H1 (cell line): ENCODE data around the gene UBA6. TPM values are rescaled to one million over a fixed set of nuclear protein-coding genes. Genes with fewer than 3 reads are reported as not detected.

ENCODE experiments used
- CTCF ChIA-PET: fragments of 300-600 bp; sonication (Branson Sonifier 250); formaldehyde crosslinking; loops from one replicate; lab custom pipeline; 2021; ENCODE audit not compliant: partially characterized antibody; lab: Charles Lee
- POLR2A ChIA-PET: fragments of 300-600 bp; sonication (Branson Sonifier 250); formaldehyde crosslinking; loops from one replicate; lab custom pipeline; 2021; ENCODE audit warnings: inconsistent platforms; ENCODE audit not compliant: partially characterized antibody; lab: Charles Lee
- DNase-seq, 2 experiments: peaks; one replicate each; pipeline versions ENCODE4 v3.0.0 to v3.0.0-alpha.2; 2010 to 2022; ENCODE audit warnings: low spot score in 2 of 2, low read depth in 1 of 2, mixed read lengths in 1 of 2
- FAIRE-seq: peaks from 2 replicates; lab custom pipeline; 2011; peaks lifted over from hg19 to GRCh38; lab: Jason Lieb, UNC
- H2AFZ ChIP-seq: 2 replicates; pipeline ENCODE4 v1.8.1; 2012; ENCODE audit warnings: low read length, inconsistent platforms
- H2AK5ac ChIP-seq: 2 replicates; pipeline ENCODE4 v1.6.1; 2013; ENCODE audit warnings: low read depth, low read length
- H2BK120ac ChIP-seq: replicated peaks from 2 replicates; pipeline ENCODE3; 2013; ENCODE audit warnings: low read depth, low read length, inconsistent platforms
- H2BK12ac ChIP-seq: 2 replicates; pipeline ENCODE4 v1.6.1; 2013; ENCODE audit warnings: low read depth, low read length
- H2BK15ac ChIP-seq: 2 replicates; pipeline ENCODE4 v1.6.1; 2013; ENCODE audit warnings: low read length
- H2BK20ac ChIP-seq: 2 replicates; pipeline ENCODE4 v1.6.1; 2013; ENCODE audit warnings: low read length
- H2BK5ac ChIP-seq: 2 replicates; pipeline ENCODE4 v1.6.1; 2013; ENCODE audit warnings: low read depth, low read length
- H3K14ac ChIP-seq: 2 replicates; pipeline ENCODE4 v1.6.1; 2013; ENCODE audit warnings: inconsistent platforms; ENCODE audit not compliant: insufficient read length
- H3K18ac ChIP-seq: 2 replicates; pipeline ENCODE4 v1.6.1; 2013; ENCODE audit warnings: low read length; ENCODE audit errors: extremely low read depth
- H3K23ac ChIP-seq: 2 replicates; pipeline ENCODE4 v1.6.1; 2013; ENCODE audit warnings: inconsistent platforms; ENCODE audit not compliant: insufficient read length
- H3K23me2 ChIP-seq: 2 replicates; pipeline ENCODE4 v1.6.1; 2013; ENCODE audit warnings: low read depth, low read length
- H3K27ac ChIP-seq: 2 replicates; pipeline ENCODE4 v1.6.1; 2011; ENCODE audit warnings: low read depth, low read length, inconsistent platforms
- H3K27me3 ChIP-seq, 4 experiments: replicated peaks in 1 of 4; 1 replicate in 1 of 4; 2 replicates in 3 of 4; pipeline versions ENCODE4 v1.6.1 to v1.8.1; 2011 to 2013; ENCODE audit warnings: low read length in 3 of 4, mild to moderate bottlenecking in 3 of 4, inconsistent platforms in 2 of 4, mixed read lengths in 2 of 4, moderate library complexity in 1 of 4; ENCODE audit not compliant: control insufficient read depth in 3 of 4, insufficient read depth in 3 of 4; ENCODE audit errors: extremely low read depth in 1 of 4
- H3K36me3 ChIP-seq, 4 experiments: 2 replicates each; pipeline versions ENCODE4 v1.6.1 to v1.8.1; 2011 to 2013; ENCODE audit warnings: mild to moderate bottlenecking in 4 of 4, low read length in 3 of 4, moderate library complexity in 2 of 4, control low read depth in 1 of 4, inconsistent platforms in 1 of 4; ENCODE audit not compliant: insufficient read depth in 4 of 4, control insufficient read depth in 2 of 4
- H3K4ac ChIP-seq: replicated peaks from 2 replicates; pipeline ENCODE3; 2013; ENCODE audit warnings: low read length, low read depth, mixed read lengths, inconsistent platforms; ENCODE audit not compliant: insufficient read length
- H3K4me1 ChIP-seq, 4 experiments: replicated peaks in 1 of 4; 1 replicate in 1 of 4; 2 replicates in 3 of 4; pipeline versions ENCODE4 v1.6.1 to v1.8.1; 2011 to 2013; ENCODE audit warnings: low read length in 3 of 4, inconsistent platforms in 2 of 4, mixed read lengths in 1 of 4; ENCODE audit not compliant: insufficient read depth in 4 of 4, control insufficient read depth in 3 of 4
- H3K4me2 ChIP-seq, 2 experiments: 2 replicates each; pipeline versions ENCODE4 v1.6.1 to v1.8.1; 2011 to 2013; ENCODE audit warnings: low read depth in 2 of 2, low read length in 2 of 2, control low read depth in 1 of 2, inconsistent platforms in 1 of 2, mild to moderate bottlenecking in 1 of 2; ENCODE audit not compliant: insufficient read depth in 1 of 2
- H3K4me3 ChIP-seq, 4 experiments: fragments of 200-600, 300-600 bp in 1 of 4; sonication (generic), shearing (Covaris generic), sonication (Bioruptor Twin) in 1 of 4; 2 replicates each; pipeline versions ENCODE4 v1.5.1 to v1.8.1; 2011 to 2016; ENCODE audit warnings: low read length in 4 of 4, low read depth in 3 of 4, control low read depth in 2 of 4, inconsistent platforms in 2 of 4, mild to moderate bottlenecking in 2 of 4, mixed read lengths in 1 of 4, moderate library complexity in 1 of 4; ENCODE audit not compliant: insufficient read depth in 2 of 4; ENCODE audit errors: extremely low read depth in 1 of 4
- H3K56ac ChIP-seq: replicated peaks from 2 replicates; pipeline ENCODE3; 2013; ENCODE audit warnings: low read depth, mild to moderate bottlenecking, mixed read lengths, low read length, inconsistent platforms; ENCODE audit not compliant: insufficient read length
- H3K79me1 ChIP-seq: 2 replicates; pipeline ENCODE4 v1.6.1; 2013; ENCODE audit warnings: low read depth, low read length, control low read depth
- H3K79me2 ChIP-seq, 2 experiments: 2 replicates each; pipeline versions ENCODE4 v1.6.1 to v1.8.1; 2012 to 2013; ENCODE audit warnings: low read length in 2 of 2, mild to moderate bottlenecking in 2 of 2, inconsistent platforms in 1 of 2; ENCODE audit not compliant: insufficient read depth in 2 of 2, control insufficient read depth in 1 of 2
- H3K9ac ChIP-seq, 4 experiments: replicated peaks in 1 of 4; 1 replicate in 1 of 4; 2 replicates in 3 of 4; pipeline versions ENCODE4 v1.6.1 to v1.8.1; 2011 to 2013; ENCODE audit warnings: low read depth in 3 of 4, low read length in 3 of 4, control low read depth in 2 of 4, mild to moderate bottlenecking in 2 of 4, moderate library complexity in 2 of 4, inconsistent platforms in 1 of 4; ENCODE audit errors: extremely low read depth in 1 of 4
- H3K9me3 ChIP-seq, 2 experiments: 2 replicates each; pipeline versions ENCODE4 v1.6.1 to v1.8.1; 2012 to 2013; ENCODE audit warnings: mild to moderate bottlenecking in 2 of 2, moderate library complexity in 2 of 2, control low read depth in 1 of 2, inconsistent platforms in 1 of 2, low read depth in 1 of 2, low read length in 1 of 2, mixed read lengths in 1 of 2; ENCODE audit not compliant: insufficient read depth in 2 of 2
- H4K20me1 ChIP-seq, 2 experiments: replicated peaks in 1 of 2; 2 replicates each; pipeline versions ENCODE3 to v1.8.1; 2011 to 2013; ENCODE audit warnings: inconsistent platforms in 2 of 2, low read length in 2 of 2, mild to moderate bottlenecking in 1 of 2; ENCODE audit not compliant: insufficient read depth in 2 of 2, control insufficient read depth in 1 of 2
- H4K5ac ChIP-seq: 2 replicates; pipeline ENCODE4 v1.6.1; 2013; ENCODE audit warnings: low read length, low read depth, mixed read lengths, inconsistent platforms; ENCODE audit not compliant: insufficient read length
- H4K8ac ChIP-seq: 2 replicates; pipeline ENCODE4 v1.8.0; 2013; ENCODE audit warnings: mild to moderate bottlenecking, moderate library complexity, low read length, inconsistent platforms; ENCODE audit not compliant: insufficient read depth; ENCODE audit errors: extremely low read depth
- H4K91ac ChIP-seq: replicated peaks from 2 replicates; pipeline ENCODE3; 2013; ENCODE audit warnings: low read length, mixed read lengths, inconsistent platforms; ENCODE audit not compliant: insufficient read length
- BRCA1 ChIP-seq: IDR thresholded peaks from 2 replicates; pipeline ENCODE4 v1.6.1; 2012; ENCODE audit warnings: low read depth, low read length, improper control_type of control experiment
- CHD1 ChIP-seq: IDR thresholded peaks from 2 replicates; pipeline ENCODE4 v1.6.1; 2012; ENCODE audit warnings: low read depth, low read length, improper control_type of control experiment
- GTF2F1 ChIP-seq: IDR thresholded peaks from 2 replicates; pipeline ENCODE4 v1.6.1; 2012; ENCODE audit warnings: low read depth, low read length, improper control_type of control experiment, borderline replicate concordance
- KDM5A ChIP-seq: fragments of 200-600 bp; IDR thresholded peaks from 2 replicates; pipeline ENCODE4 v1.7.1; 2012; ENCODE audit warnings: mild to moderate bottlenecking, low read length, inconsistent platforms, mixed read lengths
- NANOG ChIP-seq: IDR thresholded peaks from 2 replicates; pipeline ENCODE4 v1.6.1; 2011; ENCODE audit warnings: low read length, low read depth, mild to moderate bottlenecking, inconsistent platforms; ENCODE audit not compliant: insufficient read depth, poor library complexity, severe bottlenecking
- PHF8 ChIP-seq: fragments of 200-600 bp; sonication (generic); conservative IDR thresholded peaks from 2 replicates; pipeline ENCODE4 v1.7.1; 2012; ENCODE audit warnings: low read depth, mild to moderate bottlenecking, inconsistent platforms, low read length, moderate library complexity
- POLR2A ChIP-seq, 2 experiments: IDR thresholded peaks; 1 replicate in 1 of 2; 2 replicates in 1 of 2; pipeline ENCODE4 v1.6.1; 2011; ENCODE audit warnings: low read depth in 2 of 2, low read length in 2 of 2, mild to moderate bottlenecking in 2 of 2; ENCODE audit errors: control extremely low read depth in 1 of 2
- POLR2AphosphoS5 ChIP-seq: IDR thresholded peaks from 2 replicates; pipeline ENCODE4 v1.6.1; 2011; ENCODE audit warnings: low read depth, low read length
- SP4 ChIP-seq: IDR thresholded peaks from 2 replicates; pipeline ENCODE4 v1.6.1; 2012; ENCODE audit warnings: low read length, inconsistent platforms
- TAF1 ChIP-seq: IDR thresholded peaks from 2 replicates; pipeline ENCODE4 v1.6.1; 2011; ENCODE audit warnings: mild to moderate bottlenecking, low read depth, low read length
- TCF12 ChIP-seq: IDR thresholded peaks from 2 replicates; pipeline ENCODE4 v1.6.1; 2011; ENCODE audit warnings: low read depth, mild to moderate bottlenecking, low read length
- WGBS, 2 experiments: shearing (Covaris generic) in 1 of 2; methylation state at CpG; one replicate each; pipeline versions ENCODE4 v1.1.6 to v1.1.7; 2013 to 2015; ENCODE audit warnings: low lambda C conversion rate in 2 of 2, mixed read lengths in 2 of 2, inconsistent platforms in 1 of 2, low coverage in 1 of 2, missing lambda C conversion rate in 1 of 2; ENCODE audit not compliant: insufficient replicate concordance in 2 of 2, insufficient coverage in 1 of 2, insufficient read length in 1 of 2; ENCODE audit errors: extremely low coverage in 1 of 2, missing lambda C conversion rate in 1 of 2; 5-methylcytosine and 5-hydroxymethylcytosine counted together
- polyA plus RNA-seq, 7 experiments: library from polyadenylated mRNA; depleted of rRNA in 3 of 7; stranded (reverse) in 5 of 7; unstranded in 2 of 7; fragments of >200 nt in 5 of 7; fragments of 200-250 nt in 2 of 7; gene quantifications; 1 replicate in 5 of 7; 2 replicates in 1 of 7; 4 replicates in 1 of 7; pipeline versions ENCODE4 v1.2.1 to v1.2.3, GENCODE V29; 2011 to 2013; ENCODE audit warnings: missing spikeins in 2 of 7, mixed read lengths in 2 of 7
- total RNA-seq: library from RNA; stranded (reverse); fragmentation: NEBNext Ultra II Directional; extraction: Animal tissue kit (Norgen Biotek cat#: 25700); gene quantifications from 2 replicates; pipeline ENCODE4 v1.2.1, GENCODE V29; 2021
- TF ChIP-seq, protein P1 (sequence below): IDR thresholded peaks from 2 replicates; pipeline ENCODE4 v1.6.1; 2011; ENCODE audit warnings: low read depth, mild to moderate bottlenecking, low read length; ENCODE audit not compliant: insufficient read depth
- TF ChIP-seq, protein P2 (sequence below): IDR thresholded peaks from 2 replicates; pipeline ENCODE4 v1.6.1; 2012; ENCODE audit warnings: inconsistent platforms
- TF ChIP-seq, protein P3 (sequence below): IDR thresholded peaks from 2 replicates; pipeline ENCODE4 v1.6.1; 2011; ENCODE audit warnings: low read length, improper control_type of control experiment

Gene UBA6
- total and polyA plus RNA-seq, 2 of the 8 experiments (the other 6 are each of a cell fraction or from before 2014, with no cell fraction given), result 17.4 to 74.3 TPM

GRCh38 chr4:67604749-67605148 is 96.2 kb downstream of the UBA6 start:
- Histone ChIP-seq H2BK5ac (no peak overlapping the region), H3K27ac (no peak overlapping the region), H3K79me2 (no peaks in the 10 kb centered on the region), H2AFZ (no peak overlapping the region), H3K36me3 (no peaks in the 10 kb centered on the region), H3K9ac (no peak overlapping the region), H3K18ac (no peak overlapping the region), H3K4ac (no peak overlapping the region), H2BK15ac (no peak overlapping the region), H3K27me3 (no peaks in the 10 kb centered on the region), H3K9me3 (no peaks in the 10 kb centered on the region), H4K20me1 (no peaks in the 10 kb centered on the region), H3K56ac (no peak overlapping the region), H2AK5ac (no peak overlapping the region), H4K91ac (no peak overlapping the region), H3K4me3 (no peak overlapping the region), H2BK120ac (no peak overlapping the region), H4K8ac (no peak overlapping the region), H3K23ac (no peak overlapping the region), H3K79me1 (no peaks in the 10 kb centered on the region), H3K4me1 (no peaks in the 10 kb centered on the region), H2BK20ac (no peak overlapping the region), H3K14ac (no peak overlapping the region), H2BK12ac (no peak overlapping the region), H3K4me2 (no peak overlapping the region), H3K23me2 (no peaks in the 10 kb centered on the region), H4K5ac (no peak overlapping the region)
- DNase-seq (no peak), FAIRE-seq (no peak)
- WGBS, 2 experiments, result 88% methylated on average over 3 of the region's 3 CpGs; no CpG with 5 or more reads in 1 of the 2 experiments
- ChIA-PET POLR2A (no interaction called here), CTCF (no interaction called here)
- no peak for TF ChIP-seq TCF12
- TF ChIP-seq GTF2F1, result no peak
- TF ChIP-seq, protein P1, sequence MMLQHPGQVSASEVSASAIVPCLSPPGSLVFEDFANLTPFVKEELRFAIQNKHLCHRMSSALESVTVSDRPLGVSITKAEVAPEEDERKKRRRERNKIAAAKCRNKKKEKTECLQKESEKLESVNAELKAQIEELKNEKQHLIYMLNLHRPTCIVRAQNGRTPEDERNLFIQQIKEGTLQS, result no peak
- no peak for TF ChIP-seq KDM5A
- no peak for TF ChIP-seq POLR2A (IDR thresholded peaks at IDR 0.05; ENCODE audit: control extremely low read depth in 1 of 2, low read depth in 2 of 2, low read length in 2 of 2)
- no peak for TF ChIP-seq PHF8
- TF ChIP-seq SP4, result no peak
- no peak for TF ChIP-seq NANOG
- no peak for TF ChIP-seq TAF1
- TF ChIP-seq CHD1, result no peak
- TF ChIP-seq, protein P2, sequence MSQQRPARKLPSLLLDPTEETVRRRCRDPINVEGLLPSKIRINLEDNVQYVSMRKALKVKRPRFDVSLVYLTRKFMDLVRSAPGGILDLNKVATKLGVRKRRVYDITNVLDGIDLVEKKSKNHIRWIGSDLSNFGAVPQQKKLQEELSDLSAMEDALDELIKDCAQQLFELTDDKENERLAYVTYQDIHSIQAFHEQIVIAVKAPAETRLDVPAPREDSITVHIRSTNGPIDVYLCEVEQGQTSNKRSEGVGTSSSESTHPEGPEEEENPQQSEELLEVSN, result no peak
- TF ChIP-seq POLR2AphosphoS5, result no peak
- TF ChIP-seq, protein P3, sequence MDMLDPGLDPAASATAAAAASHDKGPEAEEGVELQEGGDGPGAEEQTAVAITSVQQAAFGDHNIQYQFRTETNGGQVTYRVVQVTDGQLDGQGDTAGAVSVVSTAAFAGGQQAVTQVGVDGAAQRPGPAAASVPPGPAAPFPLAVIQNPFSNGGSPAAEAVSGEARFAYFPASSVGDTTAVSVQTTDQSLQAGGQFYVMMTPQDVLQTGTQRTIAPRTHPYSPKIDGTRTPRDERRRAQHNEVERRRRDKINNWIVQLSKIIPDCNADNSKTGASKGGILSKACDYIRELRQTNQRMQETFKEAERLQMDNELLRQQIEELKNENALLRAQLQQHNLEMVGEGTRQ, result no peak
- no peak for TF ChIP-seq BRCA1
